Neural progenitor cell (in vitro differentiated cells): Measurements from ENCODE around the gene PDLIM5. TPM values are rescaled to one million over a fixed set of nuclear protein-coding genes. Genes with fewer than 3 reads are reported as not detected.

Experiments
- DNase-seq: peaks from one replicate; pipeline ENCODE4 v3.0.0-alpha.2; 2016; ENCODE audit warnings: low spot score
- H2AFZ ChIP-seq: fragments of 200-600 bp; sonication (generic); replicated peaks from 2 replicates; pipeline ENCODE4 v1.6.1; 2016; ENCODE audit warnings: antibody characterized with exemption
- H3F3A ChIP-seq: fragments of 200-600 bp; sonication (generic); 2 replicates; pipeline ENCODE4 v1.6.1; 2016; ENCODE audit warnings: antibody characterized with exemption, low read depth
- H3K27ac ChIP-seq: fragments of 200-600 bp; sonication (generic); 2 replicates; pipeline ENCODE4 v1.5.1; 2016; ENCODE audit warnings: mild to moderate bottlenecking
- H3K27me3 ChIP-seq: fragments of 200-600 bp; sonication (generic); 2 replicates; pipeline ENCODE4 v1.6.1; 2016; ENCODE audit warnings: mild to moderate bottlenecking, moderate library complexity
- H3K36me3 ChIP-seq: fragments of 200-600 bp; sonication (generic); 2 replicates; pipeline ENCODE4 v1.5.1; 2016
- H3K4me1 ChIP-seq: fragments of 200-600 bp; sonication (generic); 2 replicates; pipeline ENCODE4 v1.6.1; 2016; ENCODE audit warnings: mixed run types
- H3K4me2 ChIP-seq: fragments of 200-600 bp; sonication (generic); 2 replicates; pipeline ENCODE4 v1.6.1; 2016
- H3K4me3 ChIP-seq: fragments of 200-600 bp; sonication (generic); 2 replicates; pipeline ENCODE4 v1.5.1; 2016
- H3K79me2 ChIP-seq: fragments of 200-600 bp; sonication (generic); 2 replicates; pipeline ENCODE4 v1.6.1; 2016; ENCODE audit warnings: low read depth
- H3K9ac ChIP-seq: fragments of 200-600 bp; sonication (generic); 2 replicates; pipeline ENCODE4 v1.6.1; 2016
- H3K9me3 ChIP-seq: fragments of 200-600 bp; sonication (generic); 2 replicates; pipeline ENCODE4 v1.5.1; 2016; ENCODE audit warnings: low read depth
- H4K20me1 ChIP-seq: fragments of 200-600 bp; sonication (generic); 2 replicates; pipeline ENCODE4 v1.6.1; 2016; ENCODE audit warnings: low read depth
- H3K27ac Mint-ChIP-seq: 3 replicates; pipeline ENCODE4 v1.8.0; 2021; ENCODE audit warnings: mixed read lengths
- H3K27me3 Mint-ChIP-seq: 2 replicates; pipeline ENCODE4 v1.8.0; 2022; ENCODE audit warnings: low read depth, mild to moderate bottlenecking, inconsistent platforms, moderate library complexity, mixed read lengths; ENCODE audit not compliant: insufficient read depth
- H3K36me3 Mint-ChIP-seq: 3 replicates; pipeline ENCODE4 v1.8.0; 2021; ENCODE audit warnings: mixed read lengths
- H3K4me1 Mint-ChIP-seq: 3 replicates; pipeline ENCODE4 v1.8.0; 2021; ENCODE audit warnings: mixed read lengths
- H3K4me3 Mint-ChIP-seq: 3 replicates; pipeline ENCODE4 v1.8.0; 2021; ENCODE audit warnings: mild to moderate bottlenecking, moderate library complexity, mixed read lengths
- H3K9me3 Mint-ChIP-seq: 3 replicates; pipeline ENCODE4 v1.8.0; 2020; ENCODE audit warnings: mixed read lengths
- EZH2 ChIP-seq: fragments of 200-600 bp; sonication (generic); IDR thresholded peaks from 2 replicates; pipeline ENCODE4 v1.6.1; 2017; ENCODE audit warnings: antibody characterized with exemption, mild to moderate bottlenecking, moderate library complexity
- EZH2phosphoT487 ChIP-seq: fragments of 200-600 bp; sonication (generic); IDR thresholded peaks from 2 replicates; pipeline ENCODE4 v1.6.1; 2017; ENCODE audit warnings: antibody characterized with exemption
- total RNA-seq: library from RNA; depleted of rRNA; stranded (reverse); fragments of >200 nt; gene quantifications from 2 replicates; pipeline ENCODE4 v1.2.3, GENCODE V29; 2015; ENCODE audit warnings: low replicate concordance
- TF ChIP-seq, protein P1 (sequence below): fragments of 200-600 bp; sonication (generic); IDR thresholded peaks from 2 replicates; pipeline ENCODE4 v1.5.1; 2017; ENCODE audit warnings: antibody characterized with exemption, mild to moderate bottlenecking

PDLIM5 gene
- total RNA-seq, 1 donor from 2014 or later, result 68.4 TPM

- H3K4me2 ChIP-seq, result no peak overlapping the region
- H3K27me3 Mint-ChIP-seq, result no peaks in the 10 kb centered on the region
- DNase-seq, result no peak
- no peak overlapping the region for H3K27ac Mint-ChIP-seq
- no peak overlapping the region for H3K9ac ChIP-seq
- no peak overlapping the region for H2AFZ ChIP-seq
- H3K4me3 Mint-ChIP-seq, result no peak overlapping the region
- no peaks in the 10 kb centered on the region for H3K36me3 ChIP-seq
- H3K9me3 ChIP-seq, result no peaks in the 10 kb centered on the region
- H3K4me1 Mint-ChIP-seq, result no peaks in the 10 kb centered on the region
- no peaks in the 10 kb centered on the region for H3K27me3 ChIP-seq
- H4K20me1 ChIP-seq, result no peaks in the 10 kb centered on the region
- no peak overlapping the region for H3K27ac ChIP-seq
- H3K9me3 Mint-ChIP-seq, result no peaks in the 10 kb centered on the region
- no peak overlapping the region for H3K4me3 ChIP-seq
- TF ChIP-seq, protein P1, sequence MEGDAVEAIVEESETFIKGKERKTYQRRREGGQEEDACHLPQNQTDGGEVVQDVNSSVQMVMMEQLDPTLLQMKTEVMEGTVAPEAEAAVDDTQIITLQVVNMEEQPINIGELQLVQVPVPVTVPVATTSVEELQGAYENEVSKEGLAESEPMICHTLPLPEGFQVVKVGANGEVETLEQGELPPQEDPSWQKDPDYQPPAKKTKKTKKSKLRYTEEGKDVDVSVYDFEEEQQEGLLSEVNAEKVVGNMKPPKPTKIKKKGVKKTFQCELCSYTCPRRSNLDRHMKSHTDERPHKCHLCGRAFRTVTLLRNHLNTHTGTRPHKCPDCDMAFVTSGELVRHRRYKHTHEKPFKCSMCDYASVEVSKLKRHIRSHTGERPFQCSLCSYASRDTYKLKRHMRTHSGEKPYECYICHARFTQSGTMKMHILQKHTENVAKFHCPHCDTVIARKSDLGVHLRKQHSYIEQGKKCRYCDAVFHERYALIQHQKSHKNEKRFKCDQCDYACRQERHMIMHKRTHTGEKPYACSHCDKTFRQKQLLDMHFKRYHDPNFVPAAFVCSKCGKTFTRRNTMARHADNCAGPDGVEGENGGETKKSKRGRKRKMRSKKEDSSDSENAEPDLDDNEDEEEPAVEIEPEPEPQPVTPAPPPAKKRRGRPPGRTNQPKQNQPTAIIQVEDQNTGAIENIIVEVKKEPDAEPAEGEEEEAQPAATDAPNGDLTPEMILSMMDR, result no peak
- TF ChIP-seq EZH2phosphoT487, result no peak
- no peak for TF ChIP-seq EZH2
- H3K4me1 ChIP-seq, result no peaks in the 10 kb centered on the region
- peaks cover 6% of the 10 kb centered on the region for H3K36me3 Mint-ChIP-seq
- H3F3A ChIP-seq, result no peaks in the 10 kb centered on the region
- H3K79me2 ChIP-seq, result no peaks in the 10 kb centered on the region
These were observed 153.6 kb downstream of the PDLIM5 start for GRCh38 chr4:94605241-94605805.

- H3F3A ChIP-seq, result no peaks in the 10 kb centered on the region
- H3K4me3 ChIP-seq, result no peak overlapping the region
- no peaks in the 10 kb centered on the region for H3K4me1 ChIP-seq
- Mint-ChIP-seq H3K9me3 (no peaks in the 10 kb centered on the region), H3K4me1 (no peaks in the 10 kb centered on the region), H3K4me3 (no peak overlapping the region), H3K36me3 (no peaks in the 10 kb centered on the region), H3K27me3 (peaks cover 2% of the 10 kb centered on the region), H3K27ac (no peak overlapping the region)
- no peak for DNase-seq
- no peak overlapping the region for H3K9ac ChIP-seq
- H3K27ac ChIP-seq, result no peak overlapping the region
- H4K20me1 ChIP-seq, result no peaks in the 10 kb centered on the region
- H3K9me3 ChIP-seq, result no peaks in the 10 kb centered on the region
- no peaks in the 10 kb centered on the region for H3K79me2 ChIP-seq
- H2AFZ ChIP-seq, result no peak overlapping the region
- TF ChIP-seq, protein P1, result no peak
- TF ChIP-seq EZH2phosphoT487, result no peak
- TF ChIP-seq EZH2, result no peak
- H3K36me3 ChIP-seq, result no peaks in the 10 kb centered on the region
- H3K4me2 ChIP-seq, result no peak overlapping the region
- H3K27me3 ChIP-seq, result no peaks in the 10 kb centered on the region
These were observed 158.4 kb downstream of the PDLIM5 start for GRCh38 chr4:94610145-94610544.

DNA sequence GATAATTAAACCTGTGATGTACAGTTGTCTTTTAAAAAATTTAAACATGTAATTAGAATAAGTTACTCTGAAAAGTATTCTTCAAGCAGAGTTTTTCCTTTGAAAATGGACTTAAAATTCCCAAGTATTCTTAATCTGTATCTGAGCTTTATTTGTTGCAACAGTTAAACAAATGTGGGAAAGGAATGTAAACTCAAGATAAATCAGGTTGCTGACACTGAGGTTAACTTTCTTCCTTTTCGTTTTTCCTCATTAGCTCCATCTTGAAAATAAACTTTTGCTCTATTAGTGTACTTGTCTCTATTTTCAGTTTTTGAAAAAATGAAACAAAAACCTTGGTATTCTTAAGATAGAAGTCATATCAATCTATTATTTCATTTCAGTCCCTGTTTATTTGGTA, 161.5 kb downstream of the PDLIM5 start:
- no peak overlapping the region for H3K27ac Mint-ChIP-seq
- no peaks in the 10 kb centered on the region for H3K4me1 ChIP-seq
- H2AFZ ChIP-seq, result no peak overlapping the region
- H3K27me3 ChIP-seq, result no peaks in the 10 kb centered on the region
- no peaks in the 10 kb centered on the region for H3K9me3 ChIP-seq
- no peak overlapping the region for H3K4me2 ChIP-seq
- peaks cover 2% of the 10 kb centered on the region for H3K36me3 Mint-ChIP-seq
- no peak overlapping the region for H3K27ac ChIP-seq
- peaks cover 2% of the 10 kb centered on the region for H3K27me3 Mint-ChIP-seq
- TF ChIP-seq, protein P1, result no peak
- no peak for TF ChIP-seq EZH2phosphoT487
- no peak for TF ChIP-seq EZH2
- H3F3A ChIP-seq, result no peaks in the 10 kb centered on the region
- H3K4me3 ChIP-seq, result no peak overlapping the region
- no peaks in the 10 kb centered on the region for H3K36me3 ChIP-seq
- peaks cover 3% of the 10 kb centered on the region for H4K20me1 ChIP-seq
- no peaks in the 10 kb centered on the region for H3K4me1 Mint-ChIP-seq
- no peaks in the 10 kb centered on the region for H3K9me3 Mint-ChIP-seq
- no peak overlapping the region for H3K4me3 Mint-ChIP-seq
- H3K9ac ChIP-seq, result no peak overlapping the region
- no peaks in the 10 kb centered on the region for H3K79me2 ChIP-seq
- no peak for DNase-seq
